Stimulated activated CD4-positive, alpha-beta T cell treated with anti-CD3 and anti-CD28 coated beads, Interleukin-2, amount 100 ng/mL, for 4 hours (primary cell): ENCODE data around the gene SZT2.

Source experiments
- DNase-seq: peaks from one replicate; pipeline ENCODE4 v3.0.0-alpha.2; 2020; ENCODE audit warnings: low read depth

Gene SZT2

GRCh38 chr1:43389326-43390313, at the start of gene SZT2, which contains the start of gene MED8:
Gene SZT2, plus strand, starts transcription at chr1:43389899. Its CDS starts 70 bp downstream, at chr1:43389969.
Gene MED8, minus strand, starts transcription at chr1:43389800. Its CDS starts 36 bp downstream, at chr1:43389764.
- DNase-seq = peak; percentile 88

- DNase-seq = no peak
These were observed 49.1 kb upstream of the SZT2 start for GRCh38 chr1:43340559-43340958.

GRCh38 chr1:43344267-43344850, 45.3 kb upstream of the SZT2 start:
- no peak for DNase-seq

GRCh38 chr1:43345120-43345519, 44.6 kb upstream of the SZT2 start:
- DNase-seq = no peak

- no peak for DNase-seq
These were observed 43.1 kb upstream of the SZT2 start for GRCh38 chr1:43346636-43347035.

- no peak for DNase-seq
These were observed 41.3 kb upstream of the SZT2 start for GRCh38 chr1:43348343-43348808.

GRCh38 chr1:43348809-43349593, 40.7 kb upstream of the SZT2 start:
- peak; percentile 7 for DNase-seq

GRCh38 chr1:43349594-43350306, 39.9 kb upstream of the SZT2 start:
- no peak for DNase-seq

- no peak for DNase-seq
These were observed 38.7 kb upstream of the SZT2 start for GRCh38 chr1:43350976-43351375.

- DNase-seq = no peak
These were observed 38.0 kb upstream of the SZT2 start for GRCh38 chr1:43351421-43352350.

GRCh38 chr1:43352351-43352705, 37.4 kb upstream of the SZT2 start:
- no peak for DNase-seq

GRCh38 chr1:43352881-43353280, 36.8 kb upstream of the SZT2 start:
- no peak for DNase-seq

GRCh38 chr1:43354471-43354870, 35.2 kb upstream of the SZT2 start:
- no peak for DNase-seq

- no peak for DNase-seq
These were observed 34.8 kb upstream of the SZT2 start for GRCh38 chr1:43354936-43355335.

- no peak for DNase-seq
These were observed 32.4 kb upstream of the SZT2 start for GRCh38 chr1:43357251-43357650.

GRCh38 chr1:43358121-43358745, 31.5 kb upstream of the SZT2 start:
- DNase-seq = no peak

- peak; percentile 96 for DNase-seq
These were observed 30.7 kb upstream of the SZT2 start, which contains the start of gene CDC20 for GRCh38 chr1:43358746-43359693. Gene CDC20, plus strand, starts transcription at chr1:43358981. Its CDS starts 235 bp downstream, at chr1:43359216.

- DNase-seq = no peak
These were observed 30.0 kb upstream of the SZT2 start for GRCh38 chr1:43359696-43360095.

GRCh38 chr1:43360616-43361015, 29.1 kb upstream of the SZT2 start:
- no peak for DNase-seq
